ENCODE measurements around the gene C12orf57.

DNA sequence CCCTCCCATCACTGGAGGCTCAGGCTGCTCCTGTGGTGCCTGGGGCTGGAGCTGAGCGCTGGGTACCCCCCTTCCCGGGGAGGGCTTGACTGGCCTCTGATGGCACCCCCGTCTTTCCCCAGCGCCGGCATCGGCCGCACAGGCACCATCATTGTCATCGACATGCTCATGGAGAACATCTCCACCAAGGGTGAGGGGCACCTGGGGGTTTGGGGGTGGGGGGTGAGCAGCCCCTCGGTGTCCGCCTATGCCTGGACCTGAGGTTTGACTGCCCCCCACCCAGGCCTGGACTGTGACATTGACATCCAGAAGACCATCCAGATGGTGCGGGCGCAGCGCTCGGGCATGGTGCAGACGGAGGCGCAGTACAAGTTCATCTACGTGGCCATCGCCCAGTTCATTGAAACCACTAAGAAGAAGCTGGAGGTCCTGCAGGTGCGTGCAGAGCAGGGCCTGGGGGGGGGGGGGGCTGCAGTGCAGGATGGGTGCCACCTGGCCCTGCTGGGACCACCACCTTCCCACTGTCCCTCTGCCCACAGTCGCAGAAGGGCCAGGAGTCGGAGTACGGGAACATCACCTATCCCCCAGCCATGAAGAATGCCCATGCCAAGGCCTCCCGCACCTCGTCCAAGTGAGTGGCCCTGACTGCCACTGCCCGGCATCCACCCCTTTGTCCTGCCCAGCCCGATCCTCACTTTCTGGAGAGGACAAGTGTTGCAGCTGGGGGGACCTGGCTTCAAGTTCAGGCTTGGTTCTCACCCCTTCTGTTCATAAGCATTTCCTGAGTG, 16.2 kb downstream of the C12orf57 start:
- no peak for TF ChIP-seq JUNB (IDR thresholded peaks at IDR 0.05)
- TF ChIP-seq CTCF (IDR thresholded peaks at IDR 0.05 in 2 of 3, conservative IDR thresholded peaks at IDR 0.05 in 1 of 3; ENCODE audit: control insufficient read depth in 2 of 3, extremely low read depth in 1 of 3, insufficient read depth in 1 of 3, low read depth in 3 of 3, low read length in 3 of 3): no peak
- TF ChIP-seq BHLHE40 (IDR thresholded peaks at IDR 0.05; ENCODE audit: borderline replicate concordance in 1 of 2, low read depth in 2 of 2, low read length in 1 of 2): no peak
- TF ChIP-seq ATF3 (IDR thresholded peaks at IDR 0.05; ENCODE audit: borderline replicate concordance, extremely low read depth, low read depth, low read length): no peak
- no peak for TF ChIP-seq RAD21 (IDR thresholded peaks at IDR 0.05; ENCODE audit: insufficient read depth, low read depth, low read length)
- no peak for TF ChIP-seq CBX5 (IDR thresholded peaks at IDR 0.05; ENCODE audit: low read depth)
- TF ChIP-seq ESRRA (IDR thresholded peaks at IDR 0.05; ENCODE audit: low read length): no peak
- no peak for TF ChIP-seq DPF2 (IDR thresholded peaks at IDR 0.05)
- TF ChIP-seq, protein P1, sequence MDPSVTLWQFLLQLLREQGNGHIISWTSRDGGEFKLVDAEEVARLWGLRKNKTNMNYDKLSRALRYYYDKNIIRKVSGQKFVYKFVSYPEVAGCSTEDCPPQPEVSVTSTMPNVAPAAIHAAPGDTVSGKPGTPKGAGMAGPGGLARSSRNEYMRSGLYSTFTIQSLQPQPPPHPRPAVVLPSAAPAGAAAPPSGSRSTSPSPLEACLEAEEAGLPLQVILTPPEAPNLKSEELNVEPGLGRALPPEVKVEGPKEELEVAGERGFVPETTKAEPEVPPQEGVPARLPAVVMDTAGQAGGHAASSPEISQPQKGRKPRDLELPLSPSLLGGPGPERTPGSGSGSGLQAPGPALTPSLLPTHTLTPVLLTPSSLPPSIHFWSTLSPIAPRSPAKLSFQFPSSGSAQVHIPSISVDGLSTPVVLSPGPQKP (IDR thresholded peaks at IDR 0.05; ENCODE audit: low read depth, low read length): no peak
- no peak for TF ChIP-seq SIN3A (IDR thresholded peaks at IDR 0.05; ENCODE audit: low read depth, low read length)
- no peak for TF ChIP-seq CREB1 (IDR thresholded peaks at IDR 0.05; ENCODE audit: low read depth)

Data from GM12878 (cell line).